HG03575 (cell line): ENCODE results near the gene SYN1.
"Not testable (repeated sequence)": the region's sequence is repeated elsewhere in the genome, so short reads cannot be mapped to it uniquely, and the experiment has no call there.

Experiments used
- ATAC-seq: cut with Tn5 transposase; IDR thresholded peaks from one replicate; pipeline ENCODE4 v1.9.1; 2021; ENCODE audit not compliant: unreplicated experiment, insufficient number of reproducible peaks, low FRiP score; ENCODE audit errors: extremely low read depth

The SYN1 gene

DNA sequence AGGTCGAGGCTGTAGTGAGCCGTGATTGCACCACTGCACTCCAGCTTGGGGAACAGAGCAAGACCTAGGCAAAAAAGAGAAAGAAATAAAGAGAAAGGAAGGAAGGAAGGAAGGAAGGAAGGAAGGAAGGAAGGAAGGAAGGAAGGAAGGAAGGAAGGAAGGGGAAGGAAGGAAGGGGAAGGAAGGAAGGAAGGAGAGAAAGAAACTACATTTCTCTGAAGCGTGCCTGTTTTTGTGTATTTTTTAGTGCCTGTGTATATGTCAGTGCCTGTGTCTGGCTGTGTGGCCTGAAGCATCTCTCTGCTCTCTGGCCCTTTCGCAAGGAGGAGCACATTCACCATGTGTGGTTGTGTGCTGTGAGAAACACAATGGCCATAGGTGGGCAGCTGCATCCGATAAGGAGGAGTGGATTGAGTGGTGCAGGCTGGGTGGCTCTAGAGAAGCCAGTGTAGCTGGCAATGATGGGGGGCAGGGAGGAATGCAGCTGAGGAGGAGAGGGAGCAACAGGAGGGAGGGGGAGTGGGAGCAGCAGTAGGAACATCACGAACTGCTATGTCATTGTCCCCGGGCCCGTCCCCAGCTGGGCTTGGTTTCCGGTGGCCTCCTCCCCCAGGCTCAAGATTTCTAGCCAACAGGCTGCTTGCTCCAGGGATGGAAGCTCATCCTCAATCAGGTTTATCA, 11.4 kb downstream of the SYN1 start:
- no peak for ATAC-seq

DNA sequence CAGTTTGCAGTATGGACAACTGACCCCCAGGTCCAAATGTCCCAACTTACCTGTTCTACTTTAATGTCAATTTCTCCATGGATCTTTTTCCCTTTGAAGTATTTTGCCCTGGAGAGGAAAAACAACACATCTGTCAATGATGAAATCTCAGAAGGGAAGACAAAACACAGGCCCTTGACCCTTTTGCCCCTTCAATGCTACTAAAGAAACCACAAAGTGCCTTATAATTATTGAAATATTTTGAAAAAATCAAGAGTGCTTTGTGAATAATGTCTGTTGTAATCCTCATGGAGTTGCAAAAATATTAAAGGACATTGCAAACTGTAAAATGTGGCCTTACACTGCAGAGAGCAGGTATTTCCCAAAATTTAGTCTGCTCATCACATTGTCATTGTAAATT, 12.6 kb downstream of the SYN1 start:
- no peak for ATAC-seq

DNA sequence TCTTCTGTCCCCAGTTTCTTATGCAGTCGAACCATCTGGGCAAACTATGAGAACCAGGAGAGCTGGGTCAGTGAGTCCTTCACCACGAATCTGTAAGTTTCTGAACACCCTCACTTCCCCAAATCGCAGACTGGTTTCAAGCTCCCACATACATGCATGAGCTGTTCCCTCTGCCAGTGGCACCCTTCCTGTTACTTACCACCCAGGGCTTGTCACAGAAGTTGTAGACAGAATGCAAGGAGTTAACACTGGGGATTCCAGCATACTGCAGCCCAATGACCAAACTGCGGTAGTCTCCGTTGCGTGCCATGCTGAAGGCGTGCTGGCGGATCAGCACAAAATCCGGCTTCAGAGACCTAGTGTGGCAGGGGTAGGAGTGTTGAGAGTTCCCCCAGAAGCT, 14.6 kb downstream of the SYN1 start:
- ATAC-seq, result no peak

DNA sequence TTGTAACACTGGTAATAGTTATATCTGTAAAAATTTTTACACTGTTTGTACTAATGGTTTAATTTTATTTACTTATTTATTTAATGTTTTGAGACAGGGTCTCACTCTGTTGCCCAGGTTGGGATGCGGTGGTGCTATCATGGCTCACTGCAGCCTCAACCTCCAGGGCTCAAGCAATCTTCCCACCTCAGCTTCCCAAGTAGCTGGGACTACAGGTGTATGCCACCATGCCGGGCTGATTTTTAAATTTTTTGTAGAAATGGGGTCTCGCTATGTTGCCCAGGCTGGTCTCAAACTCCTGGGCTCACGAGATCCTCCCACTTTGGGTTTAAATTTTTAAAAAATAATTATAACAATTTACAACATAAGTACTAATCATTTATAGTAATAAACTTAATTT, 16.5 kb downstream of the SYN1 start:
- ATAC-seq, result not testable (repeated sequence)

DNA sequence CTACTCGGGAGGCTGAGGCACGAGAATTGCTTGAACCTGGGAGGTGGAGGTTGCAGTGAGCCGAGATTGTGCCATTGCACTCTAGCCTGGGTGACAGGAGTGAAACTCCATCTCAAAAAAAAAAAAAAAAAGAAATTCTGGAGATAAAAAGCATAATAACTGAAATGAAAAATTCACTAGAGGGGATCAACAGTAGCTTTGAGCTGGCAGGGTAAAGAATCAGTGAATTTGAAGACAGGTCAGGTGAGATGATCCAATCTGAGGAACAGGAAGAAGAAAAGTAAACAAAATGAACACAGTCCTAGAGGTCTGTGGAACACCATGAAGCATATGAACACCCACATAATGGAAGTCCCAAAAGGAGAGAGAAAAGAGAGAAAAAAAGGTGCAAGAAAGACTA, 22.4 kb downstream of the SYN1 start:
- no peak for ATAC-seq

DNA sequence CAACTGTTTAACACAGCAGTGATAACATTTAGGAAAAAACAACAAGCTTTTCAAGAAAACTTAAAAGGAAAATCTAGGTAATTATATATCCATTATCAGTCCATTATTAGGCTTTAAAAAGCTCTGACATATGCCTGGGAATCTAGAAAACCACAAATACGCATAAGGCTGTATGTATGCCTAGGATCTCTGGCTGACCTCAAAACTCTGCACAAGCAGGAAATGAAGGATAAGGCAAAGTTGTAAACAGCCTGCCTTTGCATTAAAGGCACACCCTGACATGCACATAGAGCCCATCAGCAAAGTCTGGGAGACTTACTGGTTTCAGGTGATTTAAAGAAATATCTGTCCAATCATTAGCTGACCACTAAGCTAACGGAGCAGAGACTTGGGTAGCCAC, 23.4 kb downstream of the SYN1 start:
- ATAC-seq, result no peak

DNA sequence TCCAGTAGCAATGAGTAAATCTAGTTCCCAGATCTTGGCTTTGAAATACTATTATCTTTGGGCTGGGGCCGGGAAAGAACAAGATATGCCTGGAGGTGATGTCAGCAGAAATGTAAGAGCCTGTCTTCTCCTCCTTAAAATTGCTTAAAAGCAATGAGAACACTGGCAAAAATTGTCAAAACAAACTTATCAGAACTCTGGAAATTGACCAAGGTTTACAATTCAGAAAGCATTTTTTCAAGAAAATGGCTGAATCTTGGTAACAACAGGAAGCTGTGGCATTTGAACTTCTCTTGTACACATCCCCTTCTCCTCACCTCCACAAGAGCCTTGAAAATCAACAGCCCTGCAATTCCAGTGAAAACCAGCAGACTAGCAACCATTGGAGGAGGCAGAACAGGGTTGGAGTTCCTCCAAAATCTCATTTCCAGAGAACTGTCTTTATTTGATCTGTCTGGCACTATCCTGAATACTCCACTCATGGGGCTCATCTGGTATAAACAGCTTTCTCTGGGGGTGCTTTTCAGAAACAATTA, 23.9 kb downstream of the SYN1 start:
- ATAC-seq, result no peak

DNA sequence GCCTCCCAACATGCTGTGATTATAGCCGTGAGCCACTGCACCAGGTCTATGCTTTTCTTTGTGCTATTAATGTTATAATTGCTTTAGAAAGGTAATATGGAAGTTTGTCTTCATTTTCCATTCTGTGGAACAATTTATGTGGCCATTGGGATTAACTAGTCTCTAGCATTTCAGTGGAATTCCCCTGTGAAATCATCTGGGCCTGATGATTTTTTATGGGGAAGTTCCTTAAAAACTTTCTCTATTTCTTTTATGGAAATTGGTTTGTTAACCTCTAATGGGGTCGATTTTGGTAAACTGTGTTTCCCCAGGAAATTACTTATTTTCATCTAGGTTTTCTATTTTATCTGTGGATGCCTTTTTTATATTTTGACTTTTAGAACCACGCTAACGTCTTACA, 26.1 kb downstream of the SYN1 start:
- no peak for ATAC-seq

DNA sequence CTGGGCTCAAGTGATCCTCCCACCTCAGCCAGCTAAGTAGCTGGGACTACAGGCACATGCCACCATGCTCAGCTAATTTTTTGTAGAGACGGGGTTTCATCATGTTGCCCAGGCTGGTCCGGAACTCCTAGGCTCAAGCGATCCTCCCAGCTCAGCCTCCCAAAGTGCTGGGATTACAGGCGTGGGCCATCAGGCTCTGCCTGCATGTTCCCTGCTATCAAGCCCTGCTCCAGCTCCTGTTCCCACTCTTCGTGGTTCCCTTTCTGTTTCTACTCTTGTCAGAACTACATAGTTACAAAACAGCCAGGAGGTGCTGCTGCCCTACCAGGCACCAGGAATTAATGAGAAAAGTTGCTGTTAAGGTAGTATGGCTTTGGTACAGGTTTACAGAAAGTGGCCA, 28.7 kb downstream of the SYN1 start:
- no peak for ATAC-seq

DNA sequence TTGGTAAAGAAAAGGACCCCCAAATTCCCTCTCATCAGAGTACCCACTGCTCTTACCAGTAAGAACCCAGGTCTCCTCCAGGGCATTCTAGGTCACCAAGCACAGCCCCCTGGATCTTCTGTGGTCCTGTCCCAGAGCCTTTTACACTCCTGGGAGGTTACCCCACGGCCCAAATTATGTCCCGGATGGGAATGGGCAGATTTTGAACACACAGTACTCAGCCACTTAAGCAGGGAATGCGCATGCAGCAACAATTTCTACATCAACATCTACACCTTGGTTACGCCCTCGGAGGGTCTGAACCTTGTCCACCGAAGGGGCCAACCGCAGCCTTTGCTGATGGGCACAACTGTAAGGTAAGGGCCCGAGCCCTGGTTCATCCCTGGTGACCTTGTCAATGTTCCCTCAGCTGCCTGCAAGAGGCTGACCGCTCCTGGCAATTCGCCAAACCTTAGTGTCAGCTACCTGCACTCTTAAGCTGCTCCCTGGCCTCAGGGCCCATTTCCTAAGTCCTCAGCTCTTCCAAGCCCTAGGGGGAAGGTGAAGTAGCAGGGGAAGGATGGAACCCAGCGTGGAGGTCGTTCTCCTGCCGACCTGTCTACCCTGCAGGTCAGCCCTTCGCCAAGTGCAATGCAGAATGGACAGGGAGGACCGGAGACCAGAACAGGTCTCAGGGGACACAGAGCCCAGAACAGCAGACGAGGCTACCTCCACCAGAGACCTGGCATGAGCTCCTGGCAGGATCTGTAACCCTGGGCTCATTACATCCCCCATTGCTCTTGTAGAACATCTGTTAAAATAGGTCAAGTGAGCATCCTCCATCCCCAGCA, 31.5 kb downstream of the SYN1 start:
- no peak for ATAC-seq

DNA sequence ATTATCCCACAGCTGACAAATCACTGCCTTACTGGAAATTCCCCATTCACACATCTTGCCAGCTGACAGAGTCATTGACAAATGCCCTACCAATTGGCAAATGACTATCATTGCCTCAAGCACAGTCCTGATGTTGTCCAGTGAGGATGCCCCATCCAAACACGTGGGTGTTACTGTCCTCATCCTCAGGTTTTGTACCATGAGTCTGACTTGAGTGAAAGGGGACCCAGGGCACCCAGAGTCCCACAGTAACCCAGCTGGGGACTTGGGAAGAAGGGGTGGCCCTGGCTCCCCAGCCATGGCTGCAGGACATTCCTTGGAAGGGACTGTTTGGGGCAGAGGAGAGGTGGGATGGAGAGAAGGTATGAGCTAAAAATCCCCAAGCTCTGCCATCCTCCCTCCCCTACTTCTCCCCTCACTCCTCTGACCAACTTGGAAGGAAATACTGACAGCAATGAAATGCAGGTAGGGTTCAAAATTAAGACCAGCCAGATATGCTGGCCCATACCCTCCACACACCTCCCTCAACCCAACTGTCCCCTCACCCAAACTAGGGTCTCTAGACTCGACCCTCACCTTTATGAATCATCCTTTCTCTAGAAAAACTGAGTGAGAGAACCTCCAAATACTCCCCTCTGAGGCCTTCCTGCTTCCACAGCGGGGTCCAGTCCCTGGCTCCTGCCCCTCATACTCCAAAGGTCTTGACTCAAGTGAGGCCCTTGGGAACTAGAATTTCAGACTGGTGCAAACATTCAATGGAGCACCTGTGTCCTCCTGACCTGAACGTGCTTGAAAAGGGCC, 32.4 kb downstream of the SYN1 start:
- ATAC-seq, result no peak

DNA sequence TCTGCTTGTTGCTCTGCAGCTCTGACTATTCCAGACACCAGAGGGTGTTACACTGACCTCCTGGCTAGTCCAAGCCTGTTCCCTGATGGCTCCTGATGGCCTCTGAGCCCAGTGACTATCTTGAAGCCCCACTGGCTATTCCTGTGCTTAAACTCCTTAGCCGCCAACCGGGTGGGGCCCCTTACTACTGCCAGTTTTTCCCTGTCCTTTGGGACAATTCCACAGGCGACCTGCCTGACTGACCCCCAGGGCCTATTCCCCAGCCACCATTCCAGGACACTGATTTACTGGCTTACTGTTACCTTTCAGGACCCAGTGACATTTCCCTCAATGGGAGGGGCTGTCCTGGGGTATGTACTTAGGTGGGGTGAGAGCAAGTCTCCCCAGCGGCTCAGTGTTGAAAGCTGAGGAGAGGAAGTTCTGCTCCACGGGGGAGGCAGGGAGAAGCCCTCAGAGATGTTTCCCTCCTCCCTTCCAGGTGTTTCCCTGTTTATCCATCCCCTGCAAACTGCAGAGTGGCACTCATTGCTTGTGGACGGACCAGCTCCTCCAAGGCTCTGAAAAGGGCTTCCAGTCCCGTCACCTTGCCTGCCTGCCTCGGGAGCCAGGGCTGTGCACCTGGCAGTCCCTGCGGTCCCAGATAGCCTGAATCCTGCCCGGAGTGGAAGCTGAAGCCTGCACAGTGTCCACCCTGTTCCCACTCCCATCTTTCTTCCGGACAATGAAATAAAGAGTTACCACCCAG, 33.4 kb downstream of the SYN1 start:
- ATAC-seq, result no peak

DNA sequence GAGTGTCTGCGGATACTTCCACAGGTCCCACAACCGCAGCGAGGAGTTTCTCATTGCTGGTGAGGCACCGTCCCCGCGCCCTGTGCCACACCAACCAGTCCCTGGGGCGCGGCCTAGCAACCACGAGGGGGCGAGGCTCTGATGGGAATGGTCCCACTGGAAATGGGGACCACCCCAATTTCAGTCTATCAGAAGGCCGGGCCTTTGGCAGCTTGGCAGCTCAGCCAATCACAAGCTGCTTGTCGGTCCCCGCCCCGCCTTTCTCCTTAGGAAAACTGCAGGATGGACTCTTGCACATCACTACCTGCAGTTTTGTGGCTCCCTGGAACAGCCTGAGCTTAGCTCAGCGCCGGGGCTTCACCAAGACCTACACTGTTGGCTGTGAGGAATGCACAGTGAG, 34.4 kb downstream of the SYN1 start:
- no peak for ATAC-seq

DNA sequence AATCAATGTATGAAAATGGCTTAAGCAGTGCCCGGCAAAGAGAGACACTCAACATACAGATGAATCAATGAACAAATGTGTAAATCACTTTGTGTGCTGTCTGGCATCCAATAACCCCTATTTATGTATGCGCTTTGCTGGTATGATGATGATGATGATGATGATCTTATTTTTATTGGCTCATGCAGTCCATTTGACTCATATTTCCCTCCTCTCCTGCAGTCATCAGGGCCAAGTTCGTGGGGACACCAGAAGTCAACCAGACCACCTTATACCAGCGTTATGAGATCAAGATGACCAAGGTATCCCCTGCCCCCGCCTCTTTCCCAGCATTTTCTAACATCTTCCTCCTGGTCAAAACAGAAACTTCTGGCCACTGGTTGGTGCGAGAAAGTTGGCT, 34.9 kb downstream of the SYN1 start:
- no peak for ATAC-seq

DNA sequence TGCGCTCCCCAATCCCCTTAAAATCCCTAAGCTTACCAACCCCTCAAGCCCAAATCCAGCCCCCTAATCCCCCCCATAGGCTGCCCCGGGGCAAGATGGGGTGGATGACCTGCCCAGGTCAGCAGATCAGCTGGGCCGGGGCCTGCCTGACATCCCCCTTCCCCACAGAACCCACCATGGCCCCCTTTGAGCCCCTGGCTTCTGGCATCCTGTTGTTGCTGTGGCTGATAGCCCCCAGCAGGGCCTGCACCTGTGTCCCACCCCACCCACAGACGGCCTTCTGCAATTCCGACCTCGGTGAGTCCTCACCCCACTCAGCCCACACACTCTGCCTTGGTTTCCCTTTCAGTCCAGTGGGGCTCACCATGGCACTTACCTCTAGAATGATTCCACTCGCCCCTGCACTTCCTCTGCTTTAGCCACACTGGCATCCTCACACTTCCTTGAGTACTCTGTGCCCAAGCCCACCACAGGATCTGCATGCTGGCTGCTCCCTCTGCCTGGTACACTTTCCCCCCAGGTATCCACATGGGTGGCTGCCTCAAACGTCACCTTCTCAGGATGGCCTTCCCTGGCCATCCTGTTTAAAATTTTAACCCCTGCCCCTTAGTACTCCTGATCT, 36.3 kb downstream of the SYN1 start:
- ATAC-seq, result no peak

DNA sequence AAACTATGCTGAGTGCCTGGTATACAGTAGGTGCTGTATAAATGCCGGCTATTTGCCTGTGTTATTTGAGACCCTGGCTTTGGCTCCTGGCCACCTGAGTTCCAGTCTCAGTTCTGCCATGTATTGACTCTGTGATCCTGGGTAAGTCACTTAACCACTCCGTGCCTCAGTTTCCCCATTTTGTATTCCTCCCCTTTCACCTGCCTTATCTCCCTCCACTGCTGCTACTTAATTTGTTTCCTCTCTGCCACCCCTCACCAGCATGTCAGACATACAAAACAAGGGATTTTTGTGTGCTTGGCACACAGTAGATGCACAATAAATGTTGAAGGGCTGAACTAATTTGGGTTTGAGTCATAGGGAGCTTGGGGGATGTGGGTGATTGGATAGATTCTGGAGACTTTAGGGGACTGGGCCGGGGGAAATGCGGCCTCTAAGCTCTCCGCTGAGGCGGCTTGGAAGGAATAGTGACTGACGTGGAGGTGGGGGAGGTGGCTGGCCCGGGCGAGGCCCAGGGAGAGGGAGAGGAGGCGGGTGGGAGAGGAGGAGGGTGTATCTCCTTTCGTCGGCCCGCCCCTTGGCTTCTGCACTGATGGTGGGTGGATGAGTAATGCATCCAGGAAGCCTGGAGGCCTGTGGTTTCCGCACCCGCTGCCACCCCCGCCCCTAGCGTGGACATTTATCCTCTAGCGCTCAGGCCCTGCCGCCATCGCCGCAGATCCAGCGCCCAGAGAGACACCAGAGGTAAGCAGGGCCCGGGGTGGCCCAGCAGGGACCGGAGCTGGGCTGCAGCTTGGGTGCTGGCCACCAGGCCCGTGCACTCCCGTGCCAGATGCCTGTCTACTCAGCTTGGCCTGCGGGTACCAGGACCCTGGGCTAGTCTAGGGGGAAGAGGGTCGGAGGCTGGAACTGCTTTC, 37.7 kb downstream of the SYN1 start, which contains the start of gene TIMP1:
Gene TIMP1 (plus strand): TSS at position 706 of the 917 bp plus-strand sequence. CDS start 980 bp downstream, outside the sequence.
- peak; percentile 42 for ATAC-seq

DNA sequence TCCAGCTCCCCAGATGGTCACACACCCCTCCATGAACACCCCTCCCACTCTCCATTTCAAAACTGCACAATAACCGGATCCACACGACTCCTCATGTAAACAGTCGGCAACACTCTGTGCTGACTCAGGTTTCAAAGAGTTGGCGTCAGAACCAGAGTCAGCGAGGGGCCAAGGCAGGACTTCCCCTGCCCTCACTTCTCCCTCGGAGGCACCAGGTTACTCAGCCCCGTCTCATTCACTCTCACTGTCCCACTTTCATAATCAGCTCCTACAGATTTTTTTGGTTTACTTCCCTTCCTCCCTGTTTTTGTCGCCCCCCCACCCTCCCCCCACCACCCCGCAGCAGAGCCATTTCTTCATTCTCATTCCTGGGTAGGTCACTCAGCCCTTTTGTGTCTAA, 40.1 kb downstream of the SYN1 start:
- ATAC-seq, result no peak
